NCI-H187 (cell line): ENCODE measurements around the gene ARHGAP24.

Experiments used
- DNase-seq, 2 experiments: peaks; one replicate each; lab custom pipeline; 2025; lab: John Stamatoyannopoulos, UW

The ARHGAP24 gene

DNA sequence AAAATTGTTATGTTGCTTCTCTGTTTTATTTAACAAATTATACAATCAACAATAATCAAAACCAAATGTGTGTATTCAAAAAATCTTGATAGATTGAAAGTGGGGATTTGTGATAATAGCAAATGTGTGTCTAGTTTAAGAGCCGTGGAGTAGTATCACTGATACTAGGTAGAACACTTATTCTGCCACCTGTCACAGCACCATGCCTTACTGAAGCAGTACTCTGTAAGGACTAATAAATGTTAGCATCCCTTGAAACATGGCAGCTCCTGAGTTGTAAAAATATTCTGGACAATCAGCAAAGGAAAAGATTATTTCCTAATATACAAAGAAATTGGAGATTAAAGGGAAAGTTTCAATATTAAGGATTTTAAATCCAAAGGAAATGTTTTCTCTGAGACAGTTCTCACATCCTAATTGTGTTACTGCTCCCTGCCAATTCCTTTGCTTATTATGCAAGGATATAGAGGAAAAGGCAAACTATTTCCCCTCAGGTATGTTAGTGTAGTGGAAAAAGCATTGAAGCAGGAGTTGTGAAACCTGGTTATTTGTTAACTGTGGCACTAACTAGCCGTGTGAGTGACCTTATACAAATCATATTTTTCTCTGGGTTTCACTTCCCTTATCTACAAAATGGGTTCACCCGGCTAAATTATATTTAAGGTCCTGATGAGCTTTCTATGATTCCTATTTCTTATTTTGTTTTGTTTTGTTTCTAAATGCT, 303.1 kb downstream of the ARHGAP24 start:
- DNase-seq, result no peak

DNA sequence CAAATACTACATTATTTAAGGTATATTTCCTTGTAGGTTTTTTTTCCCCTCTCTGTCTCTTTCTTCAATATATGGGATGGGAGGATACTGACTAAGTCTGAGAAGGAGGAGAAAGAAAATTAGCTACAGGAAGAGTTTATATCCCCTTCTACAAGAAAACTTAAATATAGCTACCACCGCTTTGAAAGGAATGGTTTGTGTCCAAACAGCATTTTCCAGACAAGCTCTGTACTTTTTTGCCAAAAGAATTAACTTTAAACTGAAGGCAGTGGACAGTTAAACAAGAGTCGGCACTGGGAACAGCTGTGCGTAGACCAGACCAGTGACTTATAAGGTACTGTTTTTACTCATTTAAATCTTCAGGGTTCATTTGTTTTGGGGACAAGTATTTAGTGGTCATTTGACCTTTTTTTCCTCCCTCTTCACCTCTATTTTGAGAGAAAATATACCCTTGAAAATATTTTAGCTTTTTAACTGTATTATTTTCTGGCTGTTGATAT, 303.7 kb downstream of the ARHGAP24 start:
- DNase-seq, result no peak

DNA sequence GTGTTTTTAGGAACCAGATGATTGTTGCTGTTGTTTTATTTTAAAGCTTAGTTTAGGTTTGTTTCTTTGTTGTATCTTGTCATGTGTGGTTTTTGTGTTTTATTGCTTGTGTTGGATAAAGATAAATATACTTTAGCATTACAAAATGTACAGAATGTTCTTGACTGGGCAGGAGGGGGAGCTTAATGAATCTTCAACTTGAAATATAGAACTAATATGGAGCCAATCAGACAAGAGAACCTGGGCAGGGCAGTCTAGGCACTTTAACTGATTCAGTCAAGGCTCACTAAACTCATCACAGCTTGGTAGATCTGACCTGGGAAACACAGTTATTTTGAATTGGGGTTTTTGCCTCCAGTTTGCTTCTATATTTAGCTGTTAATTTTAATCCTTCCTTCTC, 304.2 kb downstream of the ARHGAP24 start:
- DNase-seq, result no peak

DNA sequence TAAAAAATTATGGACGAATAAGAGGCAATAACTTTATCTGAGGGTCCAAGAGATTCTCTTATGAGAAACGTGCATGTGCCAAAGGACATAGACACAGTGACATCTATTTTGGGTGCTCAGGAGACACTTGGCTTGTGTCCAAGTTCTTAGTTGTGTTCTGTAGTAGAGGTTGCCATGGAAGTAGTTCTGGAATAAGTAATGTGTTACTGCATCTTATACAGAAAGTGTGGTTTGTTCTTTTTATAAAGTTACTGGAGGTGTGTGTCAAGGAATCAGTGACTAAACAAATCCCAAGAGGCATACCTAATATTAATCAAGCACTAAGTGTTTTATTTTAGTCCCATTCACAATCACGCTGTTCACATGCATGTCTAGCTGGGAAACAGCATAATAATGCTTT, 305.7 kb downstream of the ARHGAP24 start:
- no peak for DNase-seq

DNA sequence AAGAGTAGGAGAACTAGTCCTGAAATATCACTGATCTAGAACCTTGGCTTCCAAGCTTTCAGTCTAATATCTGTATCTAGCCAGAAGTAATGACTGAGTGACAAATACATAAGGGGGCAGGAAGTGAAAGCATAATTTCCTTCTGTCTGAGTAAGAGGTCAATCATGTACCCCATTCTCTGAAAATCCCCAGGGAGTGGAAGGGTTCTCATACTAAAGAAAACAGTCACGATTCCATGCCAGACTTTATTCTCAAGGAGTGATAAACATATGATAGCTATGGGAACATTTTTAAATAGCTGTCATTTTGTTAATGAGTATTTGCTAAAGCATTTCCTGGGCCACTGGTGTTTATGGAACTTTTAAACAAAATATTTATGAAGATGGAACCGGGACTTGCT, 308.5 kb downstream of the ARHGAP24 start:
- DNase-seq, result no peak

DNA sequence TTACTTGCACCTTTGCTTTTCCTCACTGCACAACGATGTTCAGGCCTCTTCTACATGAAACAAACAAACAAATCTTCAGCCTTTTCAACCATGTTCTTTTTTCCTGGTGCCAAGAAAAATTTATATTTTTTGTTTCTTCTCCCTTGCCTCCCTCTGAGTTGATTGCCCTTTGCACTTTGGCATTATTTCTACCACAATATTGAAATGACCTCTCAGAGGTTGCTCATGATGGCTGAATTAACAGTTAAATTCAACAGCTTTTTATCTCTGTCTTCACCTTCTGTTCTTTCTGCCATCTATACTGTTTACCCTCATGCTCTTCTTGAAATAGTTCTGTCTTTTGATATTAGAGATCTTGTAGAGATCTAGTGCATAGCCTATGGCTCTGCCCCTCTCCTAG, 308.9 kb downstream of the ARHGAP24 start:
- no peak for DNase-seq

DNA sequence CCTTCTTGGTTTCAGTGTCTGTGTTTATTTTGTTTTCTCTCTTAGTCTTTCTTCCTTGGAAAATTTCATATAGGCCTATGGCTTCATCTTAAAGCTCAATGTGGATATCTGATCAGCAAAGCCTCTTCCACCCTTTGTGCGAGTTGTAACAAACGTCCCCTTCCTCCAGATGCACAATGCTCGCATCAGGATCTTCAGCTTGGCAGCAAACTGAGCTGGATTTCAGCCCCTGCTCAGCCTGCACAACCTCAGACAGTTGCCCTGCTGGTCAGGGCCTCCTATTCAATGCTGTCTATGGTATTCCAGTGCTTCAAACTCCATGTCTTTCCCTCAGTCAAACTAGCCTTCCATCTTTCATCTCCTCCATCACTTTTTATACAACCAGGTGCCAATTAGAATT, 309.4 kb downstream of the ARHGAP24 start:
- DNase-seq, result no peak

DNA sequence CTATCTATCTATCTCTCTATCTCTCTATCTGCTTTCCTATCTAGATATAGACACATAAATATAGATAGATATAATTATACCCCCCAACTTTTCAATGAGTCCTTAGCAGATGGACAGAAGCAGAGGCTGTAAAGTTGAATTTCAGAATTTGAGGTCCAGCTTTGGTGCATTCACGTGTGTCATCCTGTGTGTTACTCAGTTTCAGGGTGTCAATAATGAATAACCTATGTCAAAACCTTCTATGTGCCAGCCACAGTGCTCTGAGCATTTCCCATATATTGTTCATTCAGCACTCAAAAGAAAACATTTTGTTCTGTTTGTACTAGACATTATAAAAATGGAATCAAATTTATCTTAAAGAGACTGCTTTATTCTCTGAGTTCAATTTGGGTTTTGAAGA, 310.0 kb downstream of the ARHGAP24 start:
- no peak for DNase-seq

DNA sequence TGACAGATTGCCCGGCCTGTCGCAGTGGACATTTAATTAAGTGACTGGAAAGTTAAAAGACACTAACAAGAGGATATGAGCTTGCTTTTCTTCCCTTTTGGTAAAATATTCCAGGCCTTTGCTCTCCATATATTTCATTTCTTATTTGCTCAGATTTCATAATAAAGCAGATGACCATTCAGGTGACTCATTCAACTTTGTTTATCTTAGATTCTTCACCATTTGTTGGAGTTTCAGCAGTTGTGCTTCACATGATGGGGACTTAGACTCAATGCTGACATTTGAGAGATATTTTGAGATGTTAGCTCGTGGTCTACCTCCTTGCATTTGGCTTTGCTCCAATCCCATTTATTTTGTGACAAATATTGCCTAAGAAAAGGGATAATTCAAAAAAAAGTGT, 312.2 kb downstream of the ARHGAP24 start:
- no peak for DNase-seq

DNA sequence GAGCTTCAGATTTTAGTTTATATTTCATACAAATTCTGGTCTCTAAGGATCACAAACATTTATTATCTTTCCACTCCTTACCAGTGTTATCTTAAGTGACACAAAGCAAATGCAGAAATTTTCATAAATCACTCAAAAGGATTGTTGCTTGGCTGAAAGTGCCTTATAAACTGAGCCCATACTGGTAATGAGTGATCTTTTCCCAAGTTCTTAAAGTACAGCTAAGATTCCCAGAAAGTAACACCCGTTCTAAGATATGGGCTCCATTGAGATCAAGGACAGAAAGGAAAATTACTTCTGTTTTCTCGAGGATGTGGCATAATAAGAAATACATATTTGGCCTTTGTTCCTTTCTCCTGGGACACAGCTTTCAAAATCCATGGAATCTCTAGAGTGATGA, 313.7 kb downstream of the ARHGAP24 start:
- DNase-seq, result no peak

DNA sequence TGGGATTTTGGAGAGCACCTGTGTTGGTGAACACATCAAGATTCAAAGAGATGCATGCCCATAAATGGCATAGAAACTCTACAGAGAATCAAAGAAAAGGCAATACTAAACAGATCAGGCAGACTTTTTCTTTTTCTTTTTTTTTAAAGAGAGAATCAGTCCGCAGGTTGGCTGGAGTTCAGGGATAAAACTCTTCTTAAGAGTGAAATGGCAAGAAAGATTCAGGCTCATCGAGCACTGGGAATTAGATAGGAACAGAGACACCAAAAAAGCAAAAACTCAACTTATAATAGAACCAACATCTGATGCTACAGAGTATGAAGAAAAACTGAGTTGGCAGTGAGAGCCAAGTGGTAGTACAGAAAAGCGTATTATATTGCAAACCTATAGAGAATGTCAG, 314.3 kb downstream of the ARHGAP24 start:
- DNase-seq, result no peak

DNA sequence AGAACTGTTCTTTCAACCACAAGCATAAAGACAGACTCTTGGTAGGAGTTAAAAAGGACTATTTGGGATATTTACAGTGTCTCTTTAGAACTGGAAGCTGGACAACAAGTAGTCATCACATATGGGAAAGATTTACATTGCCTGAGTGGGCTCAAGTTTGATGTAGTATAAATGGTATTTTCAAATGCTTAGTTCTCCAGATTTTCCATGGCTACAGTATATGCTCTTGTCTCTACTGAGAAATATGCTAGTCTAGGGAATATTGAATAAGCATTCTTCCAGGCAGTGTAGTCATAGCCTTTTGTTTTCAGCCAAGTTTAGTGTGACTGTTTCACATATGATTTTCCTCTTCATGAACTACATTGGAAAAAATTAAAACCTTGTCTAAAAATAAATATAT, 315.6 kb downstream of the ARHGAP24 start:
- no peak for DNase-seq

DNA sequence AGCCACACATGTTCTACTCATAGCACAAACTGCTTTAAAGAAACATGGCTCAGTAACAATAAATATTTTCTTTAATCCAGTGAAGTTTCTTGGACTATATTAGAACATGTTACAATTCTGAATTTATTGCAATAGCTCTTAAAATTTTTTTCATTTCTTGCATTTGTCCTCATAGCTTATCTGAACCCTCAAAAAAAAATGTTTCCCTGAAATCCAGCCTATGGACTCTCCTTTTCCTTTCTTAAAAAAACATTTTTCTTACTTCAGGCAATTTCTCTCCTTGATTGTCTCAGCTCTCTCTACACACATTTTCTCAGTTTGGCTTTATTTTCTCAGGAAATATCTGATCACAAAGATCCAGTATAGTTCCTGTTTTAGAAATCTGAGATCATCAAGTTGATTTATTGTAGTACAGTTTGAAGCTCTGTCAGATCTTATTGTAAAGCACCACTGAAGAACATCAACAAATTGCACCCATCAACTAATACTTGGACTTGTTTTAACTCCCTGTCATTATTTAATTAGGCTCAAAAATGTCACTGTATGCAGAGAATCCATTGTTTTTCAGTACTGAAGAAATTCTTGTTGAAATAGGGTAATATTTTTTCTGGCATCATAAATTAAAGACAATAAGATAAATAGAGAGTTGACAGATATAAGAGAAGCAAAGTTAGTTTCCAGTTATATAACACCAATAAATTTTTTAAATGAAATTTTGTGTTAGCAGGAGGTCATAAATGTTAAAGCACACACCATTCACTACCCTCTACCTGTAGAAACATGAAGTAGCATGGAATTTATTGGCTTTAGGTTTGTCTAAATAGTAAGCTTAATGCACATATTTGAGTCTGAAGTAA, 317.7 kb downstream of the ARHGAP24 start:
- DNase-seq, result no peak

DNA sequence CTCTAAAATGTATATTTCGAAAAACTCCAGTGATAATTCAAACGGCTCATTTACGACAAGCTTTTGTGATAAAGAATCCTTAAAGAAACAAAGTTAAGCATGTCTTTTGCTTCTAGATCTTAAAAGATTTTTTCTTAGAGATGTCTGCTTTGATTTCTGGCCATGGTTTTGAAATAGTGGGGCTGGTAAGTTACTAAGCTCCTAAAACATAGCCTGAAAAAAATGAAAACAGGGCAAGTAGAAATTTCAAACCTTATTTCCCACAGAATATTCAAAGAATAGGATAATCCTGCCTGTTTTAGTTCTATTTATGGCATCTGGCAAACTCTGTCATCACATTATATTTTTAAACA, 318.3 kb downstream of the ARHGAP24 start:
- DNase-seq, result no peak

DNA sequence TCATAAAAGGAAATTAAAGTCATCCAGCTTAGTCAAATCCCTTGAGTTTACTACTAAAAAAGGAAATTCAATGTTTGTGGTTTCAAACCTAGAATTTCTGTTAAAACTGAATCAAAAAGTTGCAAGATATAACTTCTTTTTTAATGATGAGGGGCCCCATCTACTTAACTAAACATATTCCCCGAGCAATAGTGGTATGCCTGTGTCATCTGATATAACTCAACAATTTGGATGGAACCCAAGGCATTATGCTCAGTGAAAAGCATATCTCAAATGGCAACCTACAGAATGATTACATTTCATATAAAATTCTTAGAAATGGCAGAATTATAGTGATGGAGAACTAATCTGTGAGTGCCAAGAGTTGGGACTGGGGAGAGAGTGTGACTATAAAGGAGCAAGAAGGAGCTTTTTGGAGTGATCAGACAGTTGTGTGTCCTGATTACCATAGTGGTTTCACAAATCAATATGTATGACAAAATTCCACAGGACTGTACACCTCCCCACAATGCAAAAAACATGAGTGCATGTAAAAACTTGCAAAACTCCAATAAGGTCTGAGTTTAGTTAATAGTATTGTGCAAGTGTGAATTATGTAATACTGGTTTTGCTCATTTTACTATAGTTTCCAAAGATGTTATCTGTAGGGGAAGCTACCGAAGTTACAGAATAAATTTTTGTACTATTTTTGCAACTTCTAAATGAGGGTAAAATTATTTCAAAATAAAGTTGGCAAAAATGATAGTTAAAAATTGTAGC, 323.2 kb downstream of the ARHGAP24 start:
- no peak for DNase-seq

DNA sequence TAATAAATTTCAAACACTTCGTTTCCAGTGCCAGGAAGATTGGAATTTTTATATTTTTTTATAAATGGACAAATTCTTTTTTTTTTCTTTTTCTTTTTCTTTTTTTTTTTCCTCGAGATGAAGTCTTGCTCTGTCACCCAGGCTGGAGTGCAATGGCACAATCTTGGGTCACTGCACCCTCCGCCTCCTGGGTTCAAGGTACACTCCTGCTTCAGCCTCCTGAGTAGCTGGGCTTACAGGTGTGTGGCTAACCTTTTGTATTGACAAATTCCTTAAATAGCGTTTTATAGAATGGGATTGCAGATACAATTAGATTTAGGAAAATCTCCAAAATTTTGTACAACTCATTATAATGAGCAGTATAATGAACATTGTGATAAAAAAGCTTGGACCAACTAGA, 328.9 kb downstream of the ARHGAP24 start:
- no peak for DNase-seq

DNA sequence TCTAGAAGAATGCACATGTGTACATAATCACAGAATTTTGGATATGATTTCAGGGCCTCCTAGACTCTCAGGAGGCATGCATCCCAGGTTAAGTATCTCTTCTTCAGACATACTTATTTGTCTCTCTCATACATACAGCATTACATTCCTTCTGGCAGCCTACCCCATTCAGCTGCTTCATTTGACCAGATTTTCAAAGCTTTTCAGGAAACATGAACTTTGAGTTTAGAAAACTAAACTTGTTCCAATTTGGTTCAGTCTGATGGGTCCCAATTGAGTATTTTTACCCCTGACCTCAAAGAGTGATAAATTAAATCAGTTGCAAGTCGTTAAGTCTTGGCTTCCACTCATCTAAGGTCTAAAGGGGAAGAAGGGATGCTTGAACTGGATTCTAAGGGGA, 330.9 kb downstream of the ARHGAP24 start:
- no peak for DNase-seq

DNA sequence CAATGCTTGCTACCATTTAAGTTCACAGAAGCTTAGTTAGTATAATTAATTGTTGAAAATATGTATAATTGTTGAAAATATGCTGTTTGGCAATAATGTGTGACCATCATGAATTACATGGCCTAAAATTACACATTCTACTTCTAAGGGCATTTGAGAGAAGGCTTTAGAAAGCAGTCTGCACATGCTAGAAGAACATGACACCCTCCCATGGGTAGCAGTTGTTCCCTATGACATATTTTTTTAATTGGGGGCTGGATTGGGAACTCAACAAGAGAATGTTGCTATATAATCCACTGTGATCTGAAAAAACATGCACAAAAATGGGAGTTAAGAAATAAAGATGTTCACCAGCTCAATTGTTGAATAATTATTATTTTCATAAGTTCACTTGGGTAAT, 331.4 kb downstream of the ARHGAP24 start:
- DNase-seq, result no peak

DNA sequence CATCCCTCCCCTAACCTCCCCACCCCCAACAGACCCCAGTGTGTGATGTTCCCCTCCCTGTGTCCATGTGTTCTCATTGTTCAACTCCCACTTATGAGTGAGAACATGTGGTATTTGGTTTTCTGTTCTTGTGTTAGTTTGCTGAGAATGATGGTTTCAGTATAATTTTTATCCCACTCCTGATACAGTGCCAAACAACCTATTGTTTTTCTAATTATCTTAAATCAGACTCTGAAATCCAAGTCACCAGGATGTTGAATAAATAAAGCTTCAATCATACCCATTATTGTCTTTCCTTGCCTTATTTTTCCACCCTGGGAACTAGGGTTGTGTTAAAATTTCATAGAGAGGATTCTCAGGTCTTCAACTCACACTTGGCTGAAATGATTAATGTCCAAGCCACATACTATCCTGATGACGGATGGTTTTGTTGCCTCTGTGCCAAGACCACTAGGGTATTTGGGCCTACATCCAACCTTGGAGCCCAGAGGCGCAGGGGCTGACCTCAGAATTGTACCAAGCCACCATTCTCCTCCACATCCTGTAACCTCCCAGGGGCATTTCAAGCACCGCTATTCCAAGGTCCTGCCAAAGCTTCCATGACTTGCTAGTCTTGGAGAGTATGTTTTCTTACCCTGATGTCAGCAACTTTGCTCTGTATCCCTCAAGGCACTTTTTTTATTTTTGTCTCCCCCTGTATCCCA, 332.4 kb downstream of the ARHGAP24 start:
- DNase-seq, result no peak

DNA sequence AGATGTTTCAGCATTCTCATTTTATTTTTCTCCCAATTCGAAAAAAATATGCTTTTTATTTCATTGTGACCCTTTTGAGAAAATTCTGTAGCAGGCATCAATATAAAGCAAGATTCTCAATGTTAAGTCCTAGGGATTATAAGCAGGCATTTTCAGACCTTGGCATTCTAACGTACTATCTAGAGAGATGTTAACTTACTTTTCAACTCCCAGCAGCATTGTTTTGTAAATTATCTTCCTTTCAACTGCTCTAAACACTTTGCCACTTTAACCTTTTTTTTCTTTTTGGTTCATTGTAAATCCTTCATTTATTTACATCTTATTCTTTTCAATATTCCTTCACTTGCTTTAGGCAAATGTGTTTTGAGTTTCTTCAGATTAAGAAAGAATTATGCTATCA, 333.2 kb downstream of the ARHGAP24 start:
- no peak for DNase-seq

DNA sequence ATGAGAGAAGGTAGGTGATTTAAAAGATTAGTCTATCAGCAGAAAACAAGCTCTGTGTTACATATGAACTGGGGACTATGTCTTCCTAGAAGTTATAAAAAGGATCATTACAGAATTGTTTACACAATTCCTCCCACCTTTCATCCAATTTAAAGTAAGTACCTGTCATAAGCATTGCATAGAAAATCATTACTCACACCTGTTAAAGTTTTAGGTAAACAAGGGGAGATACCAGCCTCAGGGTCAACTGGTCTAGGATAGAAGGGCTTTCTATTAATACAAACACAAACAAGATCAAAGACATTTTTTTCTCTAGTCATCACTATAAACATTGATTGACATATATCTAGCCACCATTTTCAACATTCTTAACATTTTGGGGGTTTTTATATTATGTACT, 333.9 kb downstream of the ARHGAP24 start:
- DNase-seq, result no peak

DNA sequence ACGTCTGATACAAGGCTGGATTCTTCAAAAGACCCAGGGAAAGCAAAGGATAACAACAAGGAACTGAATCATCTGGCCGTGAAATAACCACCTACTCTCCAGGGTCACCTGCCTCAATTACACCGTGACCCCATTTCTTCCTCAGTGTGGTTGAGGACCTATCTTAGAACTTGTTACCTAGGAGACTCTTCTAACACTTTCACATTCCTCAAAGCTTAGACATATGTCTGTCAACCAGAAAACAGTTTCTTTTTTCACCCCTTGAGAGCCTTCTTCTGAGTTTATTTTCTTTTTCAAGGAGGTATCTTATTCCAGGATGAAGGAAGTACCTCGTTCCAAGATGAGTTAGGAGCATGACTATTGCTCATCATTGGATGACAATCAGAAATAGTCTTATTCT, 337.8 kb downstream of the ARHGAP24 start:
- no peak for DNase-seq
